HG02840 (cell line): ENCODE measurements around the gene RRAGD.
A peak's percentile ranks its signal among the peaks of the same experiment; 100 is the strongest.

Experiments
- ATAC-seq: cut with Tn5 transposase; IDR thresholded peaks from one replicate; pipeline ENCODE4 v1.9.1; 2021; ENCODE audit warnings: mild to moderate bottlenecking, moderate library complexity, moderate number of reproducible peaks; ENCODE audit not compliant: unreplicated experiment, low FRiP score

Gene RRAGD, protein sequence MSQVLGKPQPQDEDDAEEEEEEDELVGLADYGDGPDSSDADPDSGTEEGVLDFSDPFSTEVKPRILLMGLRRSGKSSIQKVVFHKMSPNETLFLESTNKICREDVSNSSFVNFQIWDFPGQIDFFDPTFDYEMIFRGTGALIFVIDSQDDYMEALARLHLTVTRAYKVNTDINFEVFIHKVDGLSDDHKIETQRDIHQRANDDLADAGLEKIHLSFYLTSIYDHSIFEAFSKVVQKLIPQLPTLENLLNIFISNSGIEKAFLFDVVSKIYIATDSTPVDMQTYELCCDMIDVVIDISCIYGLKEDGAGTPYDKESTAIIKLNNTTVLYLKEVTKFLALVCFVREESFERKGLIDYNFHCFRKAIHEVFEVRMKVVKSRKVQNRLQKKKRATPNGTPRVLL

DNA sequence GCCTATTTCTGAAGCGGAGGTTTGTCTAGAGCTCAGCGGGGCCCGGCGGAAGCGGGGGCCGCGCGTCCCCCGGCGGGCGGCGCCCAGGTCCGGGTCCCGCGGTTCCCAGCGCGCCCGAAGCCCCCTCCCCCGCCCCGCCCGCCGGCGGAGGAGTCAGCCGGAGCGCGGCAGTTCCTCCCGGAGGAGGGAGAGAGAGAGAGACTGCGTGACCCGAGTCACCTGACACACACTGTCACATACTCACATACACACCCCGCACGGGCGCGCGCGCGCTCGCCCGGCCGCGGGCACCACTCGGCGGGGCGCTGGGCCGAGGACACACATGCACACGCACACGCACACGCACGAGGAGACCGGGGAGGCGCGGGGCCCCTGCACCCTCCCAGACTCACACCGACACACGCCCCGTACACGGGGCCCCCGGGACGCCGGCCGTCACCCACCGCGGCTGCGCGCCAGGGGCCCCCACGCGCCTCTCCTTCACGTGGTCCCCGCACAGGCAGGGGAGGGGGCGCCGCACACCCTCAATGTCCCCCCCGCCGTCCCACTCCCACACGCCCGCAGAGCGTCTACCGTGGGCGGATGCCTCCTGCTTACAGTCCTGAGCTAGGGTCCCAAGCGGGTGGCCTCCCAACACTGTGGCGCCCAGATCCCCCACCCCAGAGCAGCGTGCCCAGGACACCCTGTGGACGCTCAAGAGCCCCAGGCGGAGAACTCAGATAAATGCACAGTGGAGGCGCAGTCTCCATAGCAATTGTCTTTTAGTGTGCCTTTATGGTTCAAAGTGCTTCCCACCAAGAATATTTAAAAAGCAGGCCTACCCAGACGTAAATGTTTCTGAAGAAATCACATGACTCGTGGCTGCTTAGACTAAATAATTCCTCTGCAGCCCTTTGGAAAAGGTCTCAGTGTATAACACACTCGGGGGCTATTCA lies at the start of gene RRAGD:
RRAGD (minus strand) TSS at position 203 of the 935 bp plus-strand sequence. CDS start 280 bp downstream, outside the sequence.
- ATAC-seq = no peak

DNA sequence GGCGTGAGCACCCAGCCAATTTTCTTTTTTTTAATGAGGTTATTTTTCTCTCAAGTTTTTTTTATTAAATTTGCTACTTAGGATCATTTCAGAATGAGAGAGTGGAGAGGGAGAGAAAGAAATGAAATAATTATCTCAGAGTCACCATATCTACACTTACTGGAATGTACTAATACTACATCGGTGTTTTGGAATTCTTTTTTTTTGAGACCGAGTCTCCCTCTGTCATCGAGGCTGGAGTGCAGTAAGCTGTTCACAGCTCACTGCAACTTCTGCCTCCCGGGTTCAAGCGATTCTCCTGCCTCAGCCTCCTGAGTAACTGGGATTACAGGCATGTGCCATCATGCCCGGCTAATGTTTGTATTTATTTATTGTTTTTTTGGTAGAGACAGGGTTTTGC lies 48.6 kb upstream of the RRAGD start:
- no peak for ATAC-seq

DNA sequence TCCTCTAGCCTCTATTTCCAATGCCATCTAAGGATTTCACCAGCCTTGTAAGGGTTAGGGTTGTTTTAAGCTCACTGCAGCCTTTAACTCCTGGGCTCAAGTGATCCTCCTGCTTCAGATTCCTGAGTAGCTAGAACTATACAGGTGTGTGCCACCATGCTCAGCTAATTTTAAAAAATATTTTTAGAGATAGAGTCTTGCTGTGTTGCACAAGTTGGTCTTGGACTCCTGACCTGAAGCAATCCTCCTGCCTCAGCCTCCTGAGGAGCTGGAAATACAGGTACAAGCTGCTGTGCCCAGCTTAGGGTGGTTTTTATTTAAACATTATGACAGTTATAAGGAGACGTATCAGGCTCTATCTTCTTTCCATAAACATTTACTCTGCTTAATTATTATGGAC lies 47.4 kb upstream of the RRAGD start:
- no peak for ATAC-seq

DNA sequence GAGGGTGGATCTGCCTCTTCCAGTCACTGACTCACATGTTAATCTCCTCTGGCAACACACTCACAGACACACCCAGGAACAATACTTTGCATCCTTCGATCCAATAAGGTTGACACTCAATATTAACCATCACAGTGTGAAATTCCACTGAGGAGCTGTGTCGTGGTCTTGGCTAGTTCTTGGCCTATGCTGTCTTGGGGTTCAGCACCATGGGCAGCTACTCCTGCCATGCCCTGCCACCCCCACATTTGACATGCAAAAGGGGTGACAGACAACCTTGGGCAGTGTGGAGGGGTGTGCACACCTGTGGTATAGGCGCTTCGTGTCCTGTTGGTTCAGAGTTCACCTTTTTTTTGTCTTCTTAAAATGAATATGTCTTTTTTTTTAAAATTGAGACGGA lies 46.6 kb upstream of the RRAGD start:
- ATAC-seq = no peak

DNA sequence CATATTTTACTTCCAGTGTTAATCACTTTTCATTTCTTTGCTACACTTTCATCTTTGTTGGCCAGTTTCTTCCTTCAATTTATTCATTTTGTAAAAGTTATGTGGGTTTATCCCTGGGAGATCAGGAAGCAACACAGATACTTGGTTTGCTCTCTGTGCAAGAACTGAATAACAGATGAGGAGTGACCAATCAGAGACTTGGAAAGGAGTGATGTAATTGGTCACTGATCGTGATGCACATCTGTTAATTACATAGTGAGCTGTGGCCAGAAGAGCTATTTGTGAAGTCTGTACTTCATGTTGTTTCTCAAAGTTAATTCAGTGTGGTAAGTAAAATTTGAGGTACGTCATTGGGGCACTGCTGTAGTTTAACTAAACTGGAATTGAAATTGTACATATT lies 42.2 kb upstream of the RRAGD start:
- ATAC-seq = no peak

DNA sequence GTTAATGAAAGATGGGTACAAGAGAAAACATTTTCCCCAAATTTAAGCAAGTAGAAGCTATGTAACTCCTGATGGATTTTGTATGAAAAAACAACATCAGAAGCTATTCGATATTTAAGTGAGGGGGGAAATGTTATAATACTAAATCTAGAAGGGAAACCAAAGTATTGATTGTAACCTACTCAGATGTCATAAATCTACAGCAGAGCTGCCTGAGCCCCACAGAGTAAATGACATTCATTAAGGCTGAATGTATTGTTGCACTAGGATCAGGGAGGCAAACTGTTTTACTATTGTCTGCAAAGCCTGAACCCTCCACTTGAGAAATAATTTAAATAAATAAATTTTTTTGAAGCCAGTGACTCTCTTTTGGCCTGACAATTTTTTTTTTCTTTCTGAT lies 40.2 kb upstream of the RRAGD start:
- ATAC-seq = no peak

DNA sequence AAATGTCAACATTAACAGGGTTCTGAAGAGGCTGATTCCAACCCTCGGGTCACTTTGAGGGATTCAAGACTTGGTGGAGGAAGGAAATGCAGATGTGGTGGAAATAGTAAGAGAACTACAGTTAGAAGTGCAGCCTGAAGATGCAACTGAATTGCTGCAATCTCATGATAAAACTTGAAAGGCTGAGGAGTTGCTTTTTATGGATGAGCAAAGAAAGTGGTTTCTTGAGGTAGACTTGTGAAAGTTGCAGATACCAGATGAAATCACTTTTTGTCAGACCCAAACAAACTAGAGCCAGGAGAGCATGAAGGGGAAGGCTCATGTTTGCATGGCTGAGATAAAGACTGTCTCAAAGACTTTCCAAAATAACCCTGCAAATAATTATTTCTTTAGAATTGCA lies 37.1 kb upstream of the RRAGD start:
- ATAC-seq = no peak

DNA sequence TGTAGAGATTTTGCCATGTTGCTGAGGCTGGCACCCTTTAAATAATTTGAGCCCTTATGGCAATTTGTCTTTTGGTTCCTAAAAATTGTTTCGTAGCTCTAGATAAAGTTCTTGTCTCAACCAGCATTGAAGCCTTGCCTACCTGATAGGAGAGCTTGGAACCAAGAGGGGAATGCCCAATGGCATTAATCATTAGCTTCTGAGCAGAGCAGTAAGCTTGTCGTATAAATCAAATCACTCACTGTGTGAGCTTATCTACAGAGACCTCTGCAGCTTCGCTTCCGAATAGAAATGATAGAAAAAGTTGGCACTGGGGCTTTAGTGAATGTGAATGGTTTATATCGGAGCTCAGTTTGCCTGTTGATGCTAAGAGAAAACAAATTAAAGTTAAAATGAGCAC lies 31.6 kb upstream of the RRAGD start:
- no peak for ATAC-seq

DNA sequence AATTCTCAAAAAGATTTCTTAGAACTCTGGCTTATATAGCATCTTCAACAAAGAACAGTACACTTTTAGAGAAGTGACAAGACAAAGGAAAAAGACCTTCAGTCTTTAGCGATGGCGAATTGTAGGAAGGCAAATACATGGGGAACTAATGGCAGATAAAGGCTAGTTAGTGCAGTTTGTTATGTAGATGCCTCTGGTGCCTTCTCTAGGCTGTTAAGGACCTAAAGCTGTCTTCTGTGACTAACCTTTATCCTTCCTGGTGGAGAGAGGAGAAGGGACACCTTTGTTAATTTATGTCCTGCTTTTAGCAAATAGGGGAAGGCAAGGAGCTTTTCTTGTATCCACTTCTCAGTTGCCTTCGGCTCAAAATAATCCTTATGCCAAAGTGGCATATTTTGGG lies 28.1 kb upstream of the RRAGD start:
- no peak for ATAC-seq

DNA sequence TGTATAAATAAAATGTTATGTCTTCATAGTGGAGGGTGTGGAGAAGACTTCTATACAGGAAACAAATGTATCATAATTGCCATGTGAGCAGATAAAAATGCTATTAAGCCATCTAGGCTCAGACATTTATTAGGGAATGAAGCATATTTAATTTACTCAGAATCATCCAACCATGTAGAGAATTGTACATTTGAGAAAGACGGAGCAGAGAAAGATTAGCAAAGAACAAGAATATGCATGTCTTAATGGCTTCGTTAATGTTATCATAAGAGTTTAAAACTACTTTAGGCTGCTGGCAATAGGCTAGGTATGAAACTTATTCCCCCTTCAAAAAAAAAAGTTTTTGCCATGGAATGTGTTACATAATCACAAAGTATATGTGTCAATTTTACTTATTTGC lies 26.9 kb upstream of the RRAGD start:
- no peak for ATAC-seq

DNA sequence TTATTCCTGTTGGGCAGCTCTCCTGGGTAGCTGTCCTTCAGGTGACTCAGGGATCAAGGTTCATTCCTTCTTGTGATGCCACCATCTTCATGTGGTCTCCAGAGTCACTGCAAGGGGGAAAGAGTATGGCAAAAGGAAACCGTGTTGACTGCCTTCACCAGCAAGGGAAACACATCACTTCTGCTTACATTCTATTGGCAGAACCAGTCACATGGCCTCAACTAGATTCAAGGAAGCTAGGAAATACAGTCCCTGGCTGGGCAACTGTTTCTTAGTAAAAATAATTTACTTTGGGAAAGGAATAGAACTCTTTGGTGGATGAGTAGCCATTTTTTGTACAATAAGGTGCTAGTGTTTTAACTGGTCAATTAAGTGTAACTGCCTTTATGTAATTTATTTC lies 26.2 kb upstream of the RRAGD start:
- ATAC-seq = no peak

DNA sequence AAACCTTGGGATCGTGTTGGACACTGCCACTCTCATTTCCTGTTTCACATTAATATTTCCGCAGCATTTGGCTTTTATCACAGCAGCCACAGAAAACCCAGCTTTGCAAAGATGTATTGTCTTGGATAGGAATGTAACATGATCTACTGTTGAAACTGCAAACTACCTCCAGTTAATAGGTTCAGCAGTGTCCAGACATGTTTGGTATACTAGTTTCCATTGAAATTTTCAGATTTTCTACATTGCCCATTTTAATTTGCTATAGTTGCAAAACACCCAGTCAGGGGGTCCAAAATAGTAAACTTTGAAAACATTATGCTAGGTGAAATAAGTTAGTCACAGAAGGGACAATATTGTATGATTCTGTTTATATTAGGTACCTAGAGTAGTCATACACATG lies 24.2 kb upstream of the RRAGD start:
- ATAC-seq = no peak

DNA sequence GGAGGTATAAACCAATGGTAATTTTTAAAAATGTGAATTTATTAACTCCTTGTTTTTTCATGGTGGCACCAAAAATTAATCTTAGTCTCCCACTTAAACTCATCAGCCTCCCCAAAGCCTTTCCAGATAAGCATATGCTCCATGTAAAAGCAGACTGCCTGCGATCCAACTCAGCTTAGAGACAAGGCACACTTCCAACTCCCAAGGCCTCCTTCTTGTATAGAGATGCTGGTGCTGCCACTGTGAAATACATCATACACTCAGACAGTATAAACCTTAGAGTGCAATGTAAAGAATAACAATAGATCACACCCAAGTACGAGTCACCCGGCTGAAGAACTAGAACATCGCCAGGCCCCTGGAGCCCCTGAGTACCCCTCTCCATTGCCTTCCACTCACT lies 22.9 kb upstream of the RRAGD start:
- ATAC-seq = no peak

DNA sequence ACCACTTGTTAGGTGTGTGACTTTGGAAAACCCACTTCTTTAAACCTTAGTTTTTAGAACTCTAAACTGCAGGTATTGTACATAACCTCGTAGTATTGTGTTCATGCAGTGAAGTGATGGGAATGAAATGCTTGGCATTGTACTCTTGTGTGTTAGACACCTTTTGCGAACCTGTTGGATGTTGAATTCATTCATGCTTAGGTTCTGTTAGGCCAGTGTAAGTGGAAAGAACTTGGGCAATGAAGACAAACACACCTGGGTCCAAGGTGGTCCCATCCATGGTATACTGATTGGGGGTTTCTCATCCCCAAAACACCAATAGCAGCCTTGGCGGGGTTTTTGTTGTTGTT lies 22.1 kb upstream of the RRAGD start:
- ATAC-seq = no peak

DNA sequence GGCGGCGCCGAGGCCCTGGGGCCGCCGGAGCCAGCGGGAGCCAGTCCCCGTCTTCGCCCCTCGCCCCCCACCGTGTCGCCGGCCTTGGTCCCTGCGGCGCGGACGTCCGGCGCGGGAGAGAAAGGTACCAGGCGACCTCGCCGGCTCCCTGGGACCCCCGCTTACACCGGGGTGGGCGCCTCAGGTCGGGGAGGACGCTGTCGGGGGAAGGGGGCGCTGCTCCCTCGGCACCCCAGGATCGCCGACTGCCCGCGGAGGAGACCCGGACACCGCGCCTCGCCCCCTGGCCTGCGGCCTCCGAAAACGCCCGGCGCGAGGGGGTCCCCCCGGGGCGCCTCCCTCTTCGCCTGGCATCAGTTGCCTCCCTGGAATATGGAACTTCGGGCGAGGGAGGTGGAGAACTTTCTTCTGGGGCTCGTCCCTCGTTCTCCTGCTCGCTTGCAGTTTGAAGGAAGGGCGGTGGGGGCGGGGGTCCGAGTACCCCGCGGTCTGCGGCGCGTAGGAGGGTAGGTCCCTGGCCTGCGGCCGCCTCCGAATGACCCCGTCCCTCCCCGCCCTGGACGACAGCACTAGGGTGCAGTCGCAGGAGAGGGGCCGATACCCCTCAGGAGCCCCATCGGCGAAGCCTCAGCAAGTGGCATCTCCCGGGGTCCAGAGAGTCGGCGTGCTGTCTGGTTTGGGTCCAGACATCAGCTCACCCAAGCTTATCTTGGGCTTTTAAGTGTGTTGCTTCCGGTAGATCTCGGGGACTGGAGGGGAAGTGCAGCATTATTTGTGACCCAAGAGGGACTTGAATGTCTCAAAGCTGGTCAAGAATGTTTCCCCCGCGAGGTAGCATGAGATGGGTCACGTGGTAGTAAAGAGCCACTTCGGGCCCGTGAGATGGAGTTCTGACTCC lies 21.4 kb upstream of the RRAGD start:
- peak; percentile 38 for ATAC-seq

DNA sequence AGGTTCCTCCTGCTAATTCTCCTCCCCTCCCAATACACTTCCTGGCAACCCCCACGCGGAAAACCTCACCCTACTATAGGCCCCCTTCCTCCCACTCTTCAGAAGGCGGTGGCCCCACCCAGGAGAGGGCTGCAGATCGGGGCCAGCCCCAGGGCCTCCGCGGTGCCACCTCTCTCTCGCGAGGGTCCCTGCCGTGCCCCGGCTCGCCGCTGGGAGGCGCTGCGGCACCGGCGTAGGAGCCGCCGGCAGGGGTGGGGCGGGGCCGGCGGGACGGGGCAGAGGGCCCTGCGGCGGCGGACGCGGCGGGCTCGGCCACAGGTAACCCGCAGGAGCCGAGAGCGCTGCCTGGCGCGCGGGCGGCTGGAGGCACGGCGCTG lies 20.8 kb upstream of the RRAGD start, which contains the start of gene ANKRD6:
ANKRD6 (plus strand) TSS at position 278 of the 377 bp plus-strand sequence. CDS start 133,825 bp downstream, outside the sequence.
- ATAC-seq = peak; percentile 77

DNA sequence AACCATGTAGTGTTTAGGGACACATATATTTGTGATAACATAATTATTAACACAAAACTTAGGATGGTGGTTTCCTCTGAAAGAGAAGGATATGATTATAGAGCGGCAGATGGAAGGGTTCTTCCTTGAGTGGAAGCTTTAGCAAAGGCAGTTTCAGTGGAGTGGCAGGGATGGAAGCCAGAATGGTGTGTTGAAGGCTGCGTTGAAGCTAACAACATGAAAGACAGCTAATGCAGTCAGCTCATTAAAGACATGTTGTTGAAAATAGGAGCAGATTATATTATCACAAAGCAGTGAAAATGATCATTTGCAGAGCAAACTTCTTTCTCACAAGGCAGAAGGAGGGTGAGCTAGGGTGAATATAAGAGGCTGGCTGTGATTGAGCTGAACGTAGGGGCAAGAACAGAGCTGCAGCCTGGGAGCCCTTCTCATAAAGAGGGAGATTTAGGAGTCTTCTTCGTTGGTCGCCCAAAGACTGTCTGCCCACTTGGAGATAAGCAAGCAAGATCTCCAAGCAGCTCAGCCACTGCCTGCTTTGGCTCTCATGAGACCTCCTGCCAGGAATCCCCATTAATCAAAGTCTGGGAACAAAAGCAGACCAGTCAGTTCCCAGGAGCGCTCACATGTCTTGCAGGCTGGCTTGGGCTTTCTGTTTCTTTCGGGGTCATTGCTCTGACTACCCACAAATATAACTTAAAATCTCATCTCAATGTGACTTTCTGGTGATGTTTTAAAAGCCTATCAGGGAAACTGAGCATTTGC lies 18.3 kb upstream of the RRAGD start:
- no peak for ATAC-seq

DNA sequence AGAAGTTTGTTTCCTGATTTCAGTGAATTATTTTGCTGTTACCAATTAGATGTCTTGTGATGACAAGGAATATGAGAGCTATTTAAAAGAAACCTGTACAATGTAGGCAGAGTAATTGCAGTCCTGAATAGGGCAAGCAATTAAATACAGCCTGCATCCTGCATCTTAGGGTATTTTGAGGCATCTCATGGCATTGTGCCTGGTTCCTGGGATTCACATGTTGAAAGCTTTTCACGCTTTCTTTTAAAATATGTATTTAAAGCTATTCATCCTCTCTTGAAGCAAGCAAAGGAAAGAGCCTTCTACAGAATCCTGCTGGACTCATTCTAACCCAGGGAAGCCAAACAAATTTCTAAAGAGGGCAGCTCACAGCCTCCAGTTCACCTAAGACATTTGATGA lies 4.7 kb upstream of the RRAGD start:
- no peak for ATAC-seq

DNA sequence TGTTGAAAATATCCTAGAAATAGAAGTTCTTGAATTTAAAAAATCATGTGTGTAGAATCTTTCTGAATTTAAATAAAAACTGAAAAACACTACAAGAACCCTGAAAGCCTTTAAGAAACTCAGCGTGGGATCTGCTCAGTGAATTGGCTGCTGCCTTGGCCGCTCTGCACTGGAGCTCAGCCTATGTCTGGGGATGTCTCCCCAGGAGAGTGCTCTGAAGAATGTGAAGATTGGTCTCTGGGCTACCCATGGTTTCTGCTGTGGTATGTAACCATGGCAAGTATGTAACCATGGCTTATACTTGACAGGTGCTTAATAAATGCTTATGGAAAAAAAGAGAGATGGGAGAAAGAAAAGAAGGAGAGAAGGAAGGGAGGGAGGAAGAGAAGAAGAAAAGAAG lies 3.1 kb upstream of the RRAGD start:
- no peak for ATAC-seq

DNA sequence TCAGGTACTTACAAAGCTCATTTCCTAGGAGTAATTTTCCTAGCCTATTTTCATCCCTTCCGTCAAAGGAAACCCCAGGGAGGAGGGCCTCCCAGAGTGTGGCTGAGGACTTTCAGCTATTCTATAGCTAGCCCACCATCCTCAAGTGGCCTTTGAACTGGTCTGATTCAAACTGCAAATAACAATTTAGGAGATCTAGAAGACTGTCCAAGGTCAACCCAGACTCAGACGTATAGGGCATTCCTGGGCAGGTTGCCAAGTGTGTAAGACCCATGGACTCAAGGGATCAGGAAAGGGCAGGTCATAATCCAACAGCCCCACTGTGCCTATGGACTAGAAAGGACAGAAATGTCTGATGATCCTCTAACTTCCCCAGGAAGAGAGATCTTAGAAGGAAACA lies 2.1 kb upstream of the RRAGD start:
- no peak for ATAC-seq
